NCI-H1105 treated with DMSO at 0.1 percent for 48 hours (cell line): ENCODE measurements around the gene FUBP3.

Experiments used
- DNase-seq: peaks from one replicate; lab custom pipeline; 2025; lab: John Stamatoyannopoulos, UW

Gene FUBP3

GRCh38 chr9:130634191-130634768 is 54.9 kb downstream of the FUBP3 start:
- DNase-seq: no peak

- DNase-seq: no peak
Measured at GRCh38 chr9:130634801-130635200, 55.4 kb downstream of the FUBP3 start.

- no peak for DNase-seq
Measured at GRCh38 chr9:130635306-130635705, 55.9 kb downstream of the FUBP3 start.

- DNase-seq: no peak
Measured at GRCh38 chr9:130635721-130636647, 56.6 kb downstream of the FUBP3 start.

- DNase-seq: no peak
Measured at GRCh38 chr9:130636648-130637020, 57.3 kb downstream of the FUBP3 start.

GRCh38 chr9:130638284-130639123 is 59.1 kb downstream of the FUBP3 start:
- no peak for DNase-seq

- DNase-seq: peak; percentile 87
Measured at GRCh38 chr9:130639124-130639765, 59.9 kb downstream of the FUBP3 start.

- DNase-seq: no peak
Measured at GRCh38 chr9:130639866-130640555, 60.6 kb downstream of the FUBP3 start.

- DNase-seq: no peak
Measured at GRCh38 chr9:130640681-130641080, 61.3 kb downstream of the FUBP3 start.

GRCh38 chr9:130642926-130643325 is 63.5 kb downstream of the FUBP3 start:
- no peak for DNase-seq

- DNase-seq: no peak
Measured at GRCh38 chr9:130651221-130651620, 71.8 kb downstream of the FUBP3 start.

- no peak for DNase-seq
Measured at GRCh38 chr9:130651752-130652151, 72.4 kb downstream of the FUBP3 start.

GRCh38 chr9:130654879-130655278 is 75.5 kb downstream of the FUBP3 start:
- DNase-seq: no peak

- DNase-seq: no peak
Measured at GRCh38 chr9:130658893-130659698, 79.7 kb downstream of the FUBP3 start.

GRCh38 chr9:130659699-130660248 is 80.4 kb downstream of the FUBP3 start:
- no peak for DNase-seq

GRCh38 chr9:130660326-130660682 is 80.9 kb downstream of the FUBP3 start:
- DNase-seq: no peak

GRCh38 chr9:130660683-130661450 is 81.5 kb downstream of the FUBP3 start:
- DNase-seq: no peak

- DNase-seq: no peak
Measured at GRCh38 chr9:130661451-130662098, 82.2 kb downstream of the FUBP3 start.
